DMS79 (cell line): ENCODE measurements around the gene APOL1.
"Not testable (repeated sequence)": the region's sequence is repeated elsewhere in the genome, so short reads cannot be mapped to it uniquely, and the experiment has no call there.

Experiments used
- DNase-seq: peaks from one replicate; lab custom pipeline; 2025; lab: John Stamatoyannopoulos, UW

Gene APOL1

GRCh38 chr22:36271231-36271630, 18.3 kb downstream of the APOL1 start:
- not testable (repeated sequence) for DNase-seq

GRCh38 chr22:36271951-36272350, 19.0 kb downstream of the APOL1 start:
- not testable (repeated sequence) for DNase-seq

GRCh38 chr22:36274531-36274930, 21.6 kb downstream of the APOL1 start:
- DNase-seq = no peak

- DNase-seq = no peak
Observed at GRCh38 chr22:36277482-36278291, 24.8 kb downstream of the APOL1 start.

DNA sequence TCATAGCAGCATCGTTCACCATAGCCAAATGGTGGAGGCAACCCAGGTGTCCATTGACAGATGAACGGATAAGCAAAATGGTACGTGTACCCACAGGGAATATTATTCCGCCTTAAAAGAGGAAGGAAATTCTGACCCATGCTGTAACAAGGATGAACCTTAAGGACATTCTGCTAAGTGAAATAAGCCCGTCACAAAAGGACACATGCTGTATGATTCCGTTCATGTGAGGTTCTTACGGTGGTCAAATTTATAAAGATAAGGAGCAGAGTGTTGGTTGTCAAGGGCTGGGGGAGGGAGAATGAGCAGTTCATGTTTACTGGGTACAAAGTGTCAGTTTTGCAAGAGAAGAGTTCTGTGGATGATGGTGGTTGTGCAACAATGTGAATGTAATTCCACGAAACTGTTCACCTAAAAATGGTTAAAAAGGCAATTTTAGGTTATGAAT, 26.3 kb downstream of the APOL1 start:
- no peak for DNase-seq

GRCh38 chr22:36280379-36280778, 27.4 kb downstream of the APOL1 start:
- no peak for DNase-seq

- no peak for DNase-seq
Observed at GRCh38 chr22:36281781-36282327, 28.9 kb downstream of the APOL1 start.

DNA sequence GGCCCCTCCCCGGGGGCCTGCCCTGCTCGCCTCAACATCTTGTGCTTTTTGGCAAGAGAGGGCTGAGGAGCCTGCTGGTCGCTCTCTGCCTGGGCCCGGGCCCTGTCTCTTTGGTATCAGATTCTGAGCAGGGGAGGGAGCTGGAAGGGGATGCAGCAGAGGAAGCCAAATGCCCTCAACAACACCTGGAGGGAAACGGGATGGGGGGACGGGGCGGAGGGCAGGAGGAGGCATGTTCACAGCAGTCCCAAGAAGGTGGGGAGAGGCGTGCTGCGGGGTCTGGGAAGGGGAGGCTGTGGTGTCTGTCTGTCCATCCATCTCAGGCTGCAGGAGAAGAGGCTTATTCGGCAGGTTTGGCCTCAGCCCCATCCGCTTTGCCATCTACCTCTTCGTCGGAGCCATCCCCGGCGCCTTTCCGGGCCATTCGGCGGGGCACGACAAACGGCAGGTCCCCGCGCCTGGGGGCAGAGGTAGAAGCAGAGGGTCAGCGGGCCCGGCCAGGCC, 29.4 kb downstream of the APOL1 start:
- no peak for DNase-seq

DNA sequence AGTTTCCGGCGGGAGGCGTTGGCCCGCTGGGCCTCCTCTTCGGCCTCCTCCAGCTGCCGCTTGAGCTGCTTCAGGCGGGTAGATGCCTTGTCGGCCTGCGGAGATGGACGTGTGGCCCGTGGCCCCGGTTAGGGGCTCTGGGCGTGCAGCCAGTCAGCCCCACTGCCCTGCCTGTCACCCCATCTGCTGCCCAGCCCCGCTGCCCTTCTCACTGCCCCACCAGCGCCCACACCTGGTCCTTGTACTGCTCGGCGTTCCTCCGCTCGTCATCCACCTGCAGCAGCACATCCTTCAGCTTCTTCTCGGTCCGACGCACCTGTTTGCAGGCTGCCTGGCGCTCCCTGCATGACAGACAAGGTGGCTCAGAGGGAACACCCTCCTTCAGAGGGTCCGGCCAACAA, 31.2 kb downstream of the APOL1 start:
- no peak for DNase-seq

GRCh38 chr22:36285017-36285416, 32.1 kb downstream of the APOL1 start:
- DNase-seq = no peak

DNA sequence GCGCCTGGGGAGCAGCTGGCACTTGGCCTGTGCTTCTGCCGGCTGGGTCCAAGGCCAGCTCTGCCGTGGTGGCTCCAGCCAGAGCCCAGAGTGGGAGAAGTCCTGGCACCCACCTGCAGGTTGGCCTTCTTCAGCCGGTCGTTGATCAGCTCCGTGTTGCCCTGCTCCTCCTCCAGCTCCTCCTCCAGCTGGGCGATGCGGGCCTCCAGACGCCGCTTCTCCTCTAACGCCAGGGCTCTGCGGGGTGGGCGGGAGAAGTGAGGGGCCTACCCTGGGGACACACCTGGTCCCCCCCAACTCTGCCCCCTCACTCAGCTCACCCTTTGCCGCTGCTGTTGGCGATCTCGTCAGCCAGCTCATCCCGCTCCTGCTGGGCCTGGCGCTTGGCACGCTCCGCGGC, 32.6 kb downstream of the APOL1 start:
- no peak for DNase-seq

DNA sequence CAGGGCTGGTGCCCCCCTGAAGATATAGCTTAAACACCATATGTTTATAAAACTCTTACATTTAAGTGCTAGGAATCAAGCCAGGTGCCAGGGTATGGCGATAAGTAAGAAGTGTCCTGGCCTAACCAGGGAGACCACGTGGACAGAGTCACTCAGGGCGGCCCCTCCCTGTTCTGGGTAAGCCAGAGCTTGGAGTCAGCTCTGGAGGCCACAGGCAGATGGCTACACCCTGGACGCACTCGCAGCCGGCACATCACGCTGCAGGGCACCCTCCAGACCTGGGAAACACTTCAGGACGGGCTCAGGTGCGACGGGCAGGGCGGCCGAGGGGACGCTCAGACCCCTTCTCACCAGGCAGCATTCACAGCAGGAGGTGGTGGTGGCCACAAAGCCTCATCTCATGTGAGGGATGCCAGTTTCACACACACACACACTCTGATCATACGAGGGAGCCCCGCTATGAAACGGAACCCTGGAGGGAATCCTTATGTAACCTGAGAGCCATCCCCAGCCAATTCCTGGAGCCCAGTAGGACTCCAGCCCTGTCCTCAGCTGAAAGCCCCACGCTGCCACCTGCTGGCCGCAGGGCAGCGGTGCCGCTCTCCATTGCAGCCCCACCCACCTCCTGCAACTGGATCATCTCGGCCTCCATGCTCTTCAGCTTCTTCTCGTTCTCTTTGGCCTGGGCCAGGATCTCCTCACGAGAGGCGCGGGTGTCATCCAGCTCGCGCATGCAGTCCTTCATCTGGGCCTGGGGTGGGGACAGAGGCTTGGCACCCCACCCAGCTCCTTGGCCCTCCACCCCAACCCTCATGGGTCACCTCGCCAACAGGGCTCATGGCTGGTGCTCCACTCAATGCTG, 33.4 kb downstream of the APOL1 start:
- DNase-seq = no peak

- no peak for DNase-seq
Observed at GRCh38 chr22:36287881-36288515, 35.1 kb downstream of the APOL1 start.

DNA sequence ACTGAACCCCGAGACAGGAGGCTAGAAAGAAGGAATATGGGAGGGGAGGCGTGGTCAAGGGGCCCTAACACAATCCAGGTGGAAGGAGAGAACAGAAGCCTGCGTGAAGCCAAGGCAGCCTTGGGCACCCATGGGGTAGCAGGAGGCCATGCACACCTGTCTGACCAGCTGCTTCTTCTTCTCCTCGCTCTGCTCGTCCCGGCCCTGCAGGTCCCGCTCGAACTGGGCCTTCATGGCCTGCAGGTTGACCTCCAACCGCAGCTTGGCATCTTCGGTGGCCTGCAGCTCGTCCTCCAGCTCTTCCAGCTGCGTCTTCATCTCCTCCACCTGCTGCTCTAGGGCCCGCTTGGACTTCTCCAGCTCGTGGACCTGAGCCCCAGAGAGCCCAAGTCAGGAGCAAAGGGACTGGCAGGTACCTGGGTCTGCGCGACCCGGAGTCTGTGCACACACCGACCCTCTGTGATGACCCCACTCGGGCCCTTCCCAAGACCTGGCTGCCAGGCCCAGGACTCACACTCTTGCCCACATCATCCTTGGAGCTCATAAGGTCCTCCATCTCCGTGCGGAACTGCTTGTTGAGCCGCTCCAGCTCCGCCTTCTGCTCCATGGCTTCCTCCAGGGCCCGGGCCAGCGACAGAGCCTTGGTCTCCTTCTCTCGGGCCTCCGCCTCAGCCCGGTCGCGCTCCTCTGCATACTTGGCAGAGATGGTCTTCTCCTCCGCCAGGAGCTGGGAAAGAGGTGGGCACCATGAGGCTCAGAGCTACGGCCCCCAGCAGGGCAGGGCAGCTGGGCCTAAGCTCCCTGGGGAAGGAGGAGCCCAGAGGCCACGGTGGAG, 35.9 kb downstream of the APOL1 start:
- DNase-seq = no peak

DNA sequence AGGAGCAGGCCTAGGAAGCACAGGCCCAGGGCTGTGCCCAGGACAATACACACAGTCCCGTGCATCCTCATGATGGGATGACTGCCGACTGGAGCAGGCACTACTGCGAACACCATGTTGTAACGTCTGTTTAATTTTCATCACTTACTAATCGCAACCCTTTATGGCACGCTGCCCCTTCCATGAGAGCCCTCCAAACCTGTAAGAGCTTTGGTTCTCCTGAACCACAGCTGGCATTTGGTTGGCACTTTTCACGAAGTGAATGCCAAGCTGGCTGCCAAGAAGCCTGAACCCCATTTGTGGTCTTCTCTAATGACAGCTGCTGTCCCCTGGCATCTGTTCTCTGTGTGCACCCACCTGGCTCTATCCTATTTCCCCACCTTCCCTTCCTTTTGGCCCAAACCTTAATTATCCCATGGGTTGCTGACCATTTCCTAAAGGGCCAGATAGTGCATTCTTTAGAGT, 36.5 kb downstream of the APOL1 start:
- DNase-seq = peak; percentile 80

DNA sequence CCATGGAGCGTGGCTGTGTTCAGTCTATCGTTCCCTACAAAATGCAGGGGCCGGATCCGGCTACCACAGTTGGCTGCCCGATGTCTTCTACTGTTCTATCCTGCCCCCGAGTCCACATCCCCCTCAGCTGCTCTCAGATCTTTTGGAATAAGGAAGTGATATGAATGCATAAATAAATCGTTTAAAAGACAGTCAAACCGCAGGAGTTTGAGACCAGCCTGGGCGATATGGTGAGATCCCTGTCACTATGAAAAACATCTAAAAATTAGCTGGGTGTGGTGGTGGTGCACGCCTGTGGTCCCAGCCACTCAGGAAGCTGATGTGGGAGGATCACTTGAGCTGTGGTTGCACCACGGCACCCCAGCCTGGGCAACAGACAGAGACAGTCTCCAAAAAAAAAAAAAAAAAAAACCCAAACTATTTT, 37.0 kb downstream of the APOL1 start:
- DNase-seq = not testable (repeated sequence)

DNA sequence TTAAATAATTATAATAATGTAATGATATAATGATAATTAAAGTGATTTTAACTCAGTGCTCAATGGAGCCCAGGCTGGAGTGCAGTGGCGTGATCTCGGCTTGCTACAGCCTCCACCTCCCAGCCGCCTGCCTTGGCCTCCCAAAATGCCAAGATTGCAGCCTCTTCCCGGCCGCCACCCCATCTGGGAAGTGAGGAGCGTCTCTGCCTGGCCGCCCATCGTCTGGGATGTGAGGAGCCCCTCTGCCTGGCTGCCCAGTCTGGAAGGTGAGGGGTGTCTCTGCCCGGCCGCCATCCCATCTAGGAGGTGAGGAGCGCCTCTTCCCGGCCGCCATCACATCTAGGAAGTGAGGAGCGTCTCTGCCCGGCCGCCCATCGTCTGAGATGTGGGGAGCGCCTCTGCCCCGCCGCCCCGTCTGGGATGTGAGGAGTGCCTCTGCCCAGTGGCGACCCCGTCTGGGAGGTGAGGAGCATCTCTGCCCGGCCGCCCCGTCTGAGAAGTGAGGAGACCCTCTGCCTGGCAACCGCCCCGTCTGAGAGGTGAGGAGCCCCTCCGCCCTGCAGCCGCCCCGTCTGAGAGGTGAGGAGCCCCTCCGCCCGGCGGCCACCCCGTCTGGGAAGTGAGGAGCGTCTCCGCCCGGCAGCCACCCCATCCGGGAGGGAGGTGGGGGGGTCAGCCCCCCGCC, 37.6 kb downstream of the APOL1 start:
- not testable (repeated sequence) for DNase-seq

DNA sequence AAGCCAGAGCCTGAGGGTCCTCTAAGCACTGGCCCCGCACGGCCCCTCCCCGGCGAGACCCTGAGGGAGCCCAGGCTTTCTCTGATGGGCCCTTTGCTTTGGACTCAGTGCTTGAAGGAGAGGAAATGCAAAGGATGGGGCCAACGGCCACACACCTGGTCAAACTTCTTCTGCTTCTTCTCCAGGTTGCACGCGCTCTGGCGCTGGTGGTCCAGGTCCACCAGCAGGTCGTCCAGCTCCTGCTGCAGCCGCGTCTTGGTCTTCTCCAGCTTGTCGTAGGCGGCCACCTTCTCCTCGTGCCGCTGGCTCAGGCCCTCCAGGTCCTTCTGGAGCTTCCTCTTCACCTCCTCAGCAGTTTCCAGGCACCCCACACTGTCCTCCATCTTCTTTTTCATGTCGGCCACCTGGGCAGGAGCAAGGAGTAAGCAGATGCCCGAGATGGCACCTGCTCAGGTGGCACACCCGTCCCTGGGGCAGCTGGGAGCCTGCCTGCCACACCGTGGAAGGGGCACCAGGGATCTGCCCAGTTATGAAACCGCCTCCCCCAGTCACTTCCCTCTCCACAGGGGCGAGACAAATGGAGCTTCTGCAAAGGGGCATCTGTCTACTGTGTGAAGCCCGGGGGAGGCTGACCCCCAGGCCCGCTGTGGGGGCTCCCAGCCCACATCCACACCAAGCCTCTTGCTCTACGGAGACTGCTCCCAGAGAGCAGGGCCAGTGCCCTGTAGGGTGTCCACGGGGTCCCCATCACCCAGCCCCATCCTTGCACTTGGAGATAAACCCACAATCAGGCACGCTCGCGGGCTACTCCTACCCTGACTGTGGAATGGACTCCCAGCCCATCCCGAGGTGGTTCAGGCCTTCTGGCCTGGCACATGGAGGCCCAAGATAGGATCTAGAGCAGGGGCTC, 39.2 kb downstream of the APOL1 start:
- no peak for DNase-seq

GRCh38 chr22:36292823-36293530, 40.0 kb downstream of the APOL1 start:
- DNase-seq = no peak
